ENCODE data around the gene MPDZ.

MPDZ gene

GRCh38 chr9:13100914-13101572 is 178.4 kb downstream of the MPDZ start:
- H3K4me3 ChIP-seq (ENCODE audit: low read depth, low read length) = no peak overlapping the region
- TF ChIP-seq CTCF (IDR thresholded peaks at IDR 0.05; ENCODE audit: low read depth, low read length, missing control alignments) = no peak
- in situ Hi-C loops (cut with HindIII; ENCODE audit: low sequenced_read_pairs) = no loop called here
- DNase-seq (ENCODE audit: low read depth) = no peak

GRCh38 chr9:13095056-13095455 is 184.4 kb downstream of the MPDZ start:
- no peak overlapping the region for H3K4me3 ChIP-seq (ENCODE audit: low read depth, low read length)
- DNase-seq (ENCODE audit: low read depth) = no peak
- in situ Hi-C loops (cut with HindIII; ENCODE audit: low sequenced_read_pairs) = no loop called here
- TF ChIP-seq CTCF (IDR thresholded peaks at IDR 0.05; ENCODE audit: low read depth, low read length, missing control alignments) = no peak

GRCh38 chr9:13090628-13091027 is 188.9 kb downstream of the MPDZ start:
- TF ChIP-seq CTCF (IDR thresholded peaks at IDR 0.05; ENCODE audit: low read depth, low read length, missing control alignments) = no peak
- in situ Hi-C loops (cut with HindIII; ENCODE audit: low sequenced_read_pairs) = no loop called here

GRCh38 chr9:13089666-13090065 is 189.8 kb downstream of the MPDZ start:
- in situ Hi-C loops (cut with HindIII; ENCODE audit: low sequenced_read_pairs) = loop anchor here (5.0 kb wide), 1 partner anchor 57 kb away; no protein-coding TSS in a partner anchor
- TF ChIP-seq CTCF (IDR thresholded peaks at IDR 0.05; ENCODE audit: low read depth, low read length, missing control alignments) = no peak
- H3K4me3 ChIP-seq (ENCODE audit: low read depth, low read length) = no peak overlapping the region
- DNase-seq (ENCODE audit: low read depth) = no peak

More at GRCh38 chr9:13090628-13091027, 188.9 kb downstream of the MPDZ start:
- no peak overlapping the region for H3K4me3 ChIP-seq (ENCODE audit: low read depth, low read length)
- no peak for DNase-seq (ENCODE audit: low read depth)

GRCh38 chr9:13088720-13089427 is 190.6 kb downstream of the MPDZ start:
- no peak overlapping the region for H3K4me3 ChIP-seq (ENCODE audit: low read depth, low read length)
- in situ Hi-C loops (cut with HindIII; ENCODE audit: low sequenced_read_pairs) = loop anchor here (5.0 kb wide), 1 partner anchor 57 kb away; no protein-coding TSS in a partner anchor
- peak; percentile 42 for DNase-seq (ENCODE audit: low read depth)
- TF ChIP-seq CTCF (IDR thresholded peaks at IDR 0.05; ENCODE audit: low read depth, low read length, missing control alignments) = peak; percentile 53

- in situ Hi-C loops (cut with HindIII; ENCODE audit: low sequenced_read_pairs) = no loop called here
- no peak for TF ChIP-seq CTCF (IDR thresholded peaks at IDR 0.05; ENCODE audit: low read depth, low read length, missing control alignments)
- peak; percentile 19 for DNase-seq (ENCODE audit: low read depth)
- no peak overlapping the region for H3K4me3 ChIP-seq (ENCODE audit: low read depth, low read length)
These were observed 195.4 kb downstream of the MPDZ start for GRCh38 chr9:13083963-13084528.

Data from astrocyte of the cerebellum (primary cell).